MM.1S (cell line): Measurements from ENCODE around the gene NFATC1.

Experiments
- DNase-seq: peaks from one replicate; pipeline ENCODE4 v3.0.0-alpha.2; 2015
- H2AFZ ChIP-seq: fragments of 300-600 bp; sonication (generic); 2 replicates; pipeline ENCODE4 v1.6.0; 2016; ENCODE audit warnings: antibody characterized with exemption, low read length
- H3F3A ChIP-seq: fragments of 300-600 bp; sonication (generic); 2 replicates; pipeline ENCODE4 v1.6.1; 2016; ENCODE audit warnings: mild to moderate bottlenecking, antibody characterized with exemption, low read length, moderate library complexity, mixed read lengths; ENCODE audit not compliant: insufficient read depth
- H3K27ac ChIP-seq: fragments of 300-600 bp; sonication (generic); 2 replicates; pipeline ENCODE4 v1.5.1; 2016; ENCODE audit warnings: mild to moderate bottlenecking, low read length
- H3K27me3 ChIP-seq: fragments of 300-600 bp; sonication (generic); replicated peaks from 2 replicates; pipeline ENCODE4 v1.6.0; 2016; ENCODE audit warnings: low read length; ENCODE audit not compliant: insufficient read depth
- H3K36me3 ChIP-seq: fragments of 300-600 bp; sonication (generic); replicated peaks from 2 replicates; pipeline ENCODE4 v1.6.1; 2016; ENCODE audit warnings: mild to moderate bottlenecking, low read length, mixed read lengths; ENCODE audit not compliant: insufficient read depth
- H3K4me1 ChIP-seq: fragments of 300-600 bp; sonication (generic); 2 replicates; pipeline ENCODE4 v1.6.1; 2016; ENCODE audit warnings: low read length, mixed read lengths
- H3K4me2 ChIP-seq: fragments of 300-600 bp; sonication (generic); 2 replicates; pipeline ENCODE4 v1.6.0; 2016; ENCODE audit warnings: low read depth, low read length
- H3K4me3 ChIP-seq: fragments of 300-600 bp; sonication (generic); 2 replicates; pipeline ENCODE4 v1.5.1; 2016; ENCODE audit warnings: low read length, mixed read lengths
- H3K79me2 ChIP-seq: fragments of 300-600 bp; sonication (generic); 2 replicates; pipeline ENCODE4 v1.6.1; 2016; ENCODE audit warnings: mixed run types, low read length, mixed read lengths
- H3K9ac ChIP-seq: fragments of 300-600 bp; sonication (generic); 2 replicates; pipeline ENCODE4 v1.6.1; 2016; ENCODE audit warnings: low read length, mixed read lengths
- H3K9me2 ChIP-seq: fragments of 300-600 bp; sonication (generic); replicated peaks from 2 replicates; pipeline ENCODE4 v1.6.1; 2016; ENCODE audit warnings: mild to moderate bottlenecking, low read length, mixed read lengths; ENCODE audit not compliant: insufficient read depth
- H3K9me3 ChIP-seq: fragments of 300-600 bp; sonication (generic); replicated peaks from 2 replicates; pipeline ENCODE4 v1.6.1; 2016; ENCODE audit warnings: mild to moderate bottlenecking, low read length, mixed read lengths; ENCODE audit not compliant: insufficient read depth
- H4K20me1 ChIP-seq: fragments of 300-600 bp; sonication (generic); 2 replicates; pipeline ENCODE4 v1.6.1; 2016; ENCODE audit warnings: mild to moderate bottlenecking, low read length, moderate library complexity, mixed read lengths; ENCODE audit not compliant: insufficient read depth
- CTCF ChIP-seq: fragments of 300-600 bp; sonication (generic); IDR thresholded peaks from 2 replicates; pipeline ENCODE4 v1.5.1; 2016; ENCODE audit warnings: antibody characterized with exemption, low read length, mixed read lengths
- EZH2 ChIP-seq: fragments of 300-600 bp; sonication (generic); optimal IDR thresholded peaks from 2 replicates; pipeline ENCODE3; 2017; ENCODE audit warnings: low read depth, mild to moderate bottlenecking, antibody characterized with exemption, low read length, mixed read lengths
- EZH2phosphoT487 ChIP-seq: fragments of 300-600 bp; sonication (generic); IDR thresholded peaks from 2 replicates; pipeline ENCODE4 v1.6.1; 2018; ENCODE audit warnings: antibody characterized with exemption, low read length

Gene NFATC1

GRCh38 chr18:79553154-79553553, 157.4 kb downstream of the NFATC1 start:
- H3K4me2 ChIP-seq = no peak overlapping the region

GRCh38 chr18:79553696-79554095, 158.0 kb downstream of the NFATC1 start:
- no peaks in the 10 kb centered on the region for H3K9me3 ChIP-seq
- H3F3A ChIP-seq = no peaks in the 10 kb centered on the region
- H2AFZ ChIP-seq = no peak overlapping the region
- H3K27me3 ChIP-seq = no peaks in the 10 kb centered on the region
- no peak overlapping the region for H3K9ac ChIP-seq
- no peaks in the 10 kb centered on the region for H3K4me1 ChIP-seq
- H3K4me2 ChIP-seq = no peak overlapping the region
- H4K20me1 ChIP-seq = no peaks in the 10 kb centered on the region
- no peak overlapping the region for H3K27ac ChIP-seq
- no peak for TF ChIP-seq EZH2
- no peak for DNase-seq
- no peak overlapping the region for H3K4me3 ChIP-seq
- no peaks in the 10 kb centered on the region for H3K36me3 ChIP-seq
- no peaks in the 10 kb centered on the region for H3K79me2 ChIP-seq
- H3K9me2 ChIP-seq = no peaks in the 10 kb centered on the region

More at GRCh38 chr18:79553154-79553553, 157.4 kb downstream of the NFATC1 start:
- H3K4me3 ChIP-seq = no peak overlapping the region
- H4K20me1 ChIP-seq = no peaks in the 10 kb centered on the region
- H3F3A ChIP-seq = no peaks in the 10 kb centered on the region
- no peak overlapping the region for H3K27ac ChIP-seq
- H3K27me3 ChIP-seq = no peaks in the 10 kb centered on the region
- no peak overlapping the region for H2AFZ ChIP-seq
- H3K4me1 ChIP-seq = no peaks in the 10 kb centered on the region
- no peak for DNase-seq
- no peaks in the 10 kb centered on the region for H3K9me2 ChIP-seq
- H3K9me3 ChIP-seq = no peaks in the 10 kb centered on the region
- no peak overlapping the region for H3K9ac ChIP-seq
- H3K79me2 ChIP-seq = no peaks in the 10 kb centered on the region
- TF ChIP-seq EZH2phosphoT487 (no peak), CTCF (no peak), EZH2 (no peak)
- H3K36me3 ChIP-seq = no peaks in the 10 kb centered on the region

- H2AFZ ChIP-seq = no peak overlapping the region
- no peaks in the 10 kb centered on the region for H3K4me1 ChIP-seq
- TF ChIP-seq EZH2phosphoT487 (no peak), EZH2 (no peak), CTCF (no peak)
- H3K9ac ChIP-seq = no peak overlapping the region
- no peak overlapping the region for H3K4me2 ChIP-seq
- no peaks in the 10 kb centered on the region for H3K79me2 ChIP-seq
- H3K36me3 ChIP-seq = no peaks in the 10 kb centered on the region
- no peaks in the 10 kb centered on the region for H3K27me3 ChIP-seq
- DNase-seq = no peak
- H4K20me1 ChIP-seq = no peaks in the 10 kb centered on the region
- no peaks in the 10 kb centered on the region for H3F3A ChIP-seq
- no peak overlapping the region for H3K27ac ChIP-seq
- H3K9me3 ChIP-seq = no peaks in the 10 kb centered on the region
- H3K4me3 ChIP-seq = no peak overlapping the region
- H3K9me2 ChIP-seq = no peaks in the 10 kb centered on the region
These were observed 158.6 kb downstream of the NFATC1 start for GRCh38 chr18:79554321-79554720.

GRCh38 chr18:79554945-79555645, 159.4 kb downstream of the NFATC1 start:
- H3F3A ChIP-seq = no peaks in the 10 kb centered on the region
- TF ChIP-seq EZH2phosphoT487 (no peak), CTCF (no peak), EZH2 (no peak)
- no peak overlapping the region for H3K4me2 ChIP-seq
- H3K27ac ChIP-seq = no peak overlapping the region
- no peaks in the 10 kb centered on the region for H3K36me3 ChIP-seq
- H3K9me2 ChIP-seq = no peaks in the 10 kb centered on the region
- H3K9me3 ChIP-seq = no peaks in the 10 kb centered on the region
- H3K79me2 ChIP-seq = no peaks in the 10 kb centered on the region
- no peaks in the 10 kb centered on the region for H3K27me3 ChIP-seq
- H3K4me1 ChIP-seq = no peaks in the 10 kb centered on the region
- no peak overlapping the region for H3K4me3 ChIP-seq
- H3K9ac ChIP-seq = no peak overlapping the region
- H2AFZ ChIP-seq = no peak overlapping the region
- DNase-seq = no peak
- no peaks in the 10 kb centered on the region for H4K20me1 ChIP-seq
